ENCODE data around the gene PREX1.

Gene PREX1

GRCh38 chr20:48750376-48750775 is 77.4 kb downstream of the PREX1 start:
- DNase-seq (ENCODE audit: low spot score): no peak

GRCh38 chr20:48749437-48749836 is 78.4 kb downstream of the PREX1 start:
- DNase-seq (ENCODE audit: low spot score): no peak

GRCh38 chr20:48748556-48748955 is 79.2 kb downstream of the PREX1 start:
- no peak for DNase-seq (ENCODE audit: low spot score)

- DNase-seq (ENCODE audit: low spot score): peak; percentile 51
Observed at GRCh38 chr20:48747840-48748414, 79.9 kb downstream of the PREX1 start.

- DNase-seq (ENCODE audit: low spot score): no peak
Observed at GRCh38 chr20:48745330-48745729, 82.5 kb downstream of the PREX1 start.

- DNase-seq (ENCODE audit: low spot score): no peak
Observed at GRCh38 chr20:48744515-48744914, 83.3 kb downstream of the PREX1 start.

GRCh38 chr20:48743807-48744206 is 84.0 kb downstream of the PREX1 start:
- no peak for DNase-seq (ENCODE audit: low spot score)

- DNase-seq (ENCODE audit: low spot score): no peak
Observed at GRCh38 chr20:48742912-48743680, 84.7 kb downstream of the PREX1 start.

- no peak for DNase-seq (ENCODE audit: low spot score)
Observed at GRCh38 chr20:48742233-48742632, 85.6 kb downstream of the PREX1 start.

- DNase-seq (ENCODE audit: low spot score): no peak
Observed at GRCh38 chr20:48741669-48742068, 86.1 kb downstream of the PREX1 start.

GRCh38 chr20:48740712-48741111 is 87.1 kb downstream of the PREX1 start:
- DNase-seq (ENCODE audit: low spot score): no peak

- DNase-seq (ENCODE audit: low spot score): no peak
Observed at GRCh38 chr20:48740292-48740649, 87.5 kb downstream of the PREX1 start.

- no peak for DNase-seq (ENCODE audit: low spot score)
Observed at GRCh38 chr20:48739395-48740291, 88.2 kb downstream of the PREX1 start.

GRCh38 chr20:48738399-48739304 is 89.1 kb downstream of the PREX1 start:
- DNase-seq (ENCODE audit: low spot score): no peak

- DNase-seq (ENCODE audit: low spot score): no peak
Observed at GRCh38 chr20:48738094-48738398, 89.8 kb downstream of the PREX1 start.

- DNase-seq (ENCODE audit: low spot score): no peak
Observed at GRCh38 chr20:48737434-48738093, 90.2 kb downstream of the PREX1 start.

GRCh38 chr20:48736636-48737035 is 91.2 kb downstream of the PREX1 start:
- DNase-seq (ENCODE audit: low spot score): no peak

GRCh38 chr20:48736231-48736630 is 91.6 kb downstream of the PREX1 start:
- DNase-seq (ENCODE audit: low spot score): no peak

- no peak for DNase-seq (ENCODE audit: low spot score)
Observed at GRCh38 chr20:48735112-48735511, 92.7 kb downstream of the PREX1 start.

GRCh38 chr20:48734104-48734749 is 93.6 kb downstream of the PREX1 start:
- DNase-seq (ENCODE audit: low spot score): no peak

- DNase-seq (ENCODE audit: low spot score): peak; percentile 52
Observed at GRCh38 chr20:48733296-48733790, 94.5 kb downstream of the PREX1 start.
